Adrenal gland (tissue), 12 donors: Measurements from ENCODE around the gene CCSER1. TPM values are rescaled to one million over a fixed set of nuclear protein-coding genes. Genes with fewer than 3 reads are reported as not detected.

Experiments
- DNase-seq, 7 donors: peaks; one replicate each; pipeline ENCODE4 v3.0.0-alpha.2; 2019 to 2020
- H3K27ac ChIP-seq, 5 donors: fragments of 200-600 bp; sonication (generic) in 4 of 5; 1 replicate in 3 of 5; 2 replicates in 2 of 5; pipeline versions ENCODE4 v1.5.1 to v1.8.0; 2016 to 2020; ENCODE audit warnings: mild to moderate bottlenecking in 1 of 5
- H3K27me3 ChIP-seq: fragments of 200-600 bp; 2 replicates; pipeline ENCODE4 v1.8.0; 2021
- H3K36me3 ChIP-seq, 2 donors: fragments of 200-600 bp; replicated peaks in 1 of 2; 1 replicate in 1 of 2; 2 replicates in 1 of 2; pipeline versions ENCODE4 v1.5.1 to v1.8.0; 2018 to 2022
- H3K4me1 ChIP-seq, 2 donors: fragments of 200-600 bp; replicated peaks in 1 of 2; 1 replicate in 1 of 2; 2 replicates in 1 of 2; pipeline versions ENCODE4 v1.5.1 to v1.8.0; 2018 to 2021
- H3K4me3 ChIP-seq, 4 donors: fragments of 200-600 bp; sonication (generic) in 3 of 4; one replicate each; pipeline ENCODE4 v1.5.1; 2016 to 2018
- H3K9me3 ChIP-seq, 3 donors: fragments of 200-600 bp; sonication (generic) in 1 of 3; replicated peaks in 1 of 3; 1 replicate in 2 of 3; 2 replicates in 1 of 3; pipeline versions ENCODE4 v1.5.1 to v1.8.0; 2016 to 2021
- CTCF ChIP-seq, 6 experiments: fragments of 450-650 bp in 4 of 6; fragments of 200-600 bp in 2 of 6; sonication (generic) in 1 of 6; IDR thresholded peaks; 1 replicate in 5 of 6; 2 replicates in 1 of 6; pipeline versions ENCODE4 v1.5.1 to v1.8.0; 2016 to 2021; ENCODE audit warnings: antibody characterized with exemption in 6 of 6, mild to moderate bottlenecking in 2 of 6, moderate library complexity in 1 of 6
- POLR2A ChIP-seq, 2 donors: fragments of 450-650 bp; IDR thresholded peaks; one replicate each; pipeline ENCODE4 v1.6.1; 2017; ENCODE audit warnings: antibody characterized with exemption in 2 of 2, mild to moderate bottlenecking in 2 of 2, moderate library complexity in 1 of 2
- WGBS, 4 donors: extraction: QIAGEN DNeasy Blood & Tissue Kit in 2 of 4; methylation state at CpG; one replicate each; pipeline versions ENCODE4 v1.1.5 to v1.1.7; 2013 to 2017; 5-methylcytosine and 5-hydroxymethylcytosine counted together
- intact Hi-C, 2 donors: fragments of 100-400 bp; cut with DNase I; formaldehyde crosslinking; loops; one replicate each; pipeline versions ENCODE4 v1.14.1 to v1.15.0; 2022 to 2023
- polyA plus RNA-seq, 3 donors: library from polyadenylated mRNA; stranded (reverse); fragments of 200-250 nt in 2 of 3; fragments of 350-450 nt in 1 of 3; fragmentation: Illumina TruSeq in 1 of 3; extraction: RNeasy Lipid Tissue Mini Kit (QIAGEN cat#74804) in 1 of 3; gene quantifications; one replicate each; pipeline ENCODE4 v1.2.3, GENCODE V29; 2013 to 2014
- total RNA-seq, 9 donors: library from RNA; depleted of rRNA in 4 of 9; stranded (reverse); fragments of >200 nt in 4 of 9; fragments of 120-200 nt in 1 of 9; fragmentation: NEBNext Ultra II Directional in 1 of 9; extraction: Animal tissue kit (Norgen Biotek cat#: 25700) in 1 of 9; gene quantifications; one replicate each; pipeline versions ENCODE4 v1.1.0 to v1.2.4, GENCODE V29; 2013 to 2023
- donor health status: healthy with polysubstance abuse.
- donor health status: Bipolar disorder and iron deficiency.
- donor health status: DM: yes; HTN: yes; CAD: no.
- donor health status: DM: no; HTN: no; CAD: no.
- donor health status: DM: no; HTN: no; CAD: no.
- donor health status: DM: yes; HTN: yes; CAD: no.

Gene CCSER1
- total and polyA plus RNA-seq, 12 donors: 0.14 to 11.7 (median 2.3) TPM; not detected in 1

GRCh38 chr4:90120815-90121214 is 6.4 kb upstream of the CCSER1 start:
- H3K4me3 ChIP-seq: no peak overlapping the region
- no peaks in the 10 kb centered on the region for H3K27me3 ChIP-seq
- 56 to 65% (median 62%) methylated on average over 1 of the region's 1 CpG for WGBS, 4 donors
- no peaks in the 10 kb centered on the region for H3K4me1 ChIP-seq
- TF ChIP-seq CTCF (IDR thresholded peaks at IDR 0.05) (no peak), POLR2A (IDR thresholded peaks at IDR 0.05) (no peak)
- no peak overlapping the region for H3K27ac ChIP-seq
- intact Hi-C loops: no loop called here
- no peaks in the 10 kb centered on the region for H3K9me3 ChIP-seq
- no peak for DNase-seq
- H3K36me3 ChIP-seq: no peaks in the 10 kb centered on the region

GRCh38 chr4:90121676-90122354 is 5.4 kb upstream of the CCSER1 start:
- 52 to 71% (median 61%) methylated on average over 3 of the region's 3 CpGs for WGBS, 4 donors
- DNase-seq: no peak
- H3K4me3 ChIP-seq: no peak overlapping the region
- no peaks in the 10 kb centered on the region for H3K9me3 ChIP-seq
- intact Hi-C loops: no loop called here
- H3K36me3 ChIP-seq: no peaks in the 10 kb centered on the region
- no peaks in the 10 kb centered on the region for H3K4me1 ChIP-seq
- TF ChIP-seq POLR2A (IDR thresholded peaks at IDR 0.05): no peak
- TF ChIP-seq CTCF (IDR thresholded peaks at IDR 0.05): no peak
- H3K27ac ChIP-seq: no peak overlapping the region
- H3K27me3 ChIP-seq: no peaks in the 10 kb centered on the region

GRCh38 chr4:90122355-90122748 is 4.8 kb upstream of the CCSER1 start:
- no peaks in the 10 kb centered on the region for H3K4me1 ChIP-seq

GRCh38 chr4:90124276-90124675 is 2.9 kb upstream of the CCSER1 start:
- no peaks in the 10 kb centered on the region for H3K36me3 ChIP-seq
- TF ChIP-seq POLR2A (IDR thresholded peaks at IDR 0.05): no peak
- no peaks in the 10 kb centered on the region for H3K27me3 ChIP-seq
- H3K4me1 ChIP-seq: peaks cover 0 to 6% of the 10 kb centered on the region in 2 donors
- no peak overlapping the region for H3K4me3 ChIP-seq
- DNase-seq: no peak
- H3K9me3 ChIP-seq: no peaks in the 10 kb centered on the region
- H3K27ac ChIP-seq: no peak overlapping the region
- intact Hi-C loops: no loop called here

More at GRCh38 chr4:90122355-90122748, 4.8 kb upstream of the CCSER1 start:
- no peaks in the 10 kb centered on the region for H3K9me3 ChIP-seq
- DNase-seq: no peak
- H3K27me3 ChIP-seq: no peaks in the 10 kb centered on the region
- H3K4me3 ChIP-seq: no peak overlapping the region
- H3K27ac ChIP-seq: no peak overlapping the region
- 62 to 74% (median 69%) methylated on average over 7 of the region's 7 CpGs for WGBS, 4 donors
- intact Hi-C loops: no loop called here
- H3K36me3 ChIP-seq: no peaks in the 10 kb centered on the region
- TF ChIP-seq CTCF (IDR thresholded peaks at IDR 0.05) (no peak), POLR2A (IDR thresholded peaks at IDR 0.05) (no peak)

- H3K27ac ChIP-seq: no peak overlapping the region
- WGBS, 4 donors: 19 to 33% (median 23%) methylated on average over 8 of the region's 8 CpGs
- peak overlapping the region in 1 of 4 donors; percentile 55 for H3K4me3 ChIP-seq
- H3K9me3 ChIP-seq: no peaks in the 10 kb centered on the region
- intact Hi-C loops: no loop called here
- H3K27me3 ChIP-seq: no peaks in the 10 kb centered on the region
- no peak for TF ChIP-seq POLR2A (IDR thresholded peaks at IDR 0.05)
- peaks cover 0 to 6% of the 10 kb centered on the region in 2 donors for H3K4me1 ChIP-seq
- DNase-seq: no peak
- H3K36me3 ChIP-seq: no peaks in the 10 kb centered on the region
Measured at GRCh38 chr4:90126805-90127204, 389 bp upstream of the CCSER1 start.
